Osteoblast (primary cell): ENCODE measurements around the gene MYO10. TPM values are rescaled to one million over a fixed set of nuclear protein-coding genes. Genes with fewer than 3 reads are reported as not detected.
A peak's percentile ranks its signal among the peaks of the same experiment; 100 is the strongest.

ENCODE experiments used
- DNase-seq: peaks from one replicate; pipeline ENCODE4 v3.0.0; 2011; ENCODE audit warnings: low spot score, mixed read lengths; ENCODE audit not compliant: insufficient read length; ENCODE audit errors: missing footprints
- H2AFZ ChIP-seq: 2 replicates; pipeline ENCODE4 v1.6.0; 2011; ENCODE audit warnings: mild to moderate bottlenecking, low read length
- H3K27ac ChIP-seq: 2 replicates; pipeline ENCODE4 v1.5.1; 2011; ENCODE audit warnings: mild to moderate bottlenecking, low read depth, low read length, moderate library complexity
- H3K27me3 ChIP-seq: 2 replicates; pipeline ENCODE4 v1.6.0; 2012; ENCODE audit warnings: mild to moderate bottlenecking, control low read depth, inconsistent platforms, low read length, moderate library complexity; ENCODE audit not compliant: insufficient read depth
- H3K36me3 ChIP-seq: 2 replicates; pipeline ENCODE4 v1.5.1; 2011; ENCODE audit warnings: mild to moderate bottlenecking, low read length, control low read depth, moderate library complexity; ENCODE audit not compliant: insufficient read depth
- H3K4me1 ChIP-seq: 2 replicates; pipeline ENCODE4 v1.5.1; 2011; ENCODE audit warnings: mild to moderate bottlenecking, low read length, control low read depth, moderate library complexity; ENCODE audit not compliant: insufficient read depth
- H3K4me2 ChIP-seq: 2 replicates; pipeline ENCODE4 v1.6.0; 2011; ENCODE audit warnings: mild to moderate bottlenecking, low read length; ENCODE audit not compliant: insufficient read depth
- H3K4me3 ChIP-seq: fragments of 200-600 bp; sonication (generic); 3 replicates; pipeline ENCODE4 v1.5.1; 2012; ENCODE audit warnings: mild to moderate bottlenecking, low read length, inconsistent platforms; ENCODE audit not compliant: insufficient read depth
- H3K79me2 ChIP-seq: 2 replicates; pipeline ENCODE4 v1.6.0; 2012; ENCODE audit warnings: mild to moderate bottlenecking, low read length, control low read depth, inconsistent platforms; ENCODE audit not compliant: insufficient read depth
- H3K9me3 ChIP-seq: 2 replicates; pipeline ENCODE4 v1.5.1; 2011; ENCODE audit warnings: low read depth, low read length, control low read depth
- H4K20me1 ChIP-seq: 2 replicates; pipeline ENCODE4 v1.6.0; 2012; ENCODE audit warnings: mild to moderate bottlenecking, low read length, control low read depth; ENCODE audit not compliant: insufficient read depth
- total RNA-seq: library from RNA; depleted of rRNA; stranded (reverse); fragments of >200 nt; gene quantifications from 2 replicates; pipeline ENCODE4 v1.2.3, GENCODE V29; 2012
- TF ChIP-seq, protein P1 (sequence below): IDR thresholded peaks from 2 replicates; pipeline ENCODE4 v1.5.1; 2011; ENCODE audit warnings: mild to moderate bottlenecking, low read depth, low read length, moderate library complexity; ENCODE audit errors: extremely low read depth

MYO10 gene
- total RNA-seq, 1 donor: 40.9 TPM

DNA sequence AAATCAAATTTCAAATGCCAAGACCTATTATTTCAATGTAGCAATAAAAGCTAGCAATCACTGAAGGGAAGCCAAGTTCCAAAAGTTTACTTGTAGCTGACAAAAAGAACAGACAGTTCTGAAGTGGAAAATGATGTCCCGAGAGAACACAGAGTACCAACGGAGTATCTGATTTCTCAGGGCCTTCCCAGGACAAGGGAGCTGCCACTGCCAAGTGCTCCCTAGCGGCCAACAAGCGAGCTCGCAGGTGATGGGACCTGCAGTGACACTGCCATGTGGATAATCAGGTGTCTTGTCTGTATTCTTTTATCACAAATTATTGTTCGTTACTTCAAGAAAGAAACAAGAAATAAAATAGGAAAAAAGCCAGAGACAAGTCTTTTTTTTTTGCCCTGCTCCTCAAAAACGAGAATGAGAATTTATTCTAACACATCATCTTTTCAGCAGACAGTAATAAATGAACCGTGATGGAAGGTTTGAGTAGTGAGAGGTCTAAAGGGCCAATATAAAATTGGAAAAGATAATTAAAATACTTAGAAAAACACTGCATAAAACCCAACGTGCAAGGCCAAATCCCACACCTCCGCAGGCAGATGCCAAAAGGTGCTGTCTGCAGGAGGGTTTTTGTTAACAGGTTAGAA, 159.4 kb downstream of the MYO10 start:
- H3K27ac ChIP-seq: no peak overlapping the region
- H3K36me3 ChIP-seq: peaks cover 22% of the 10 kb centered on the region
- H4K20me1 ChIP-seq: no peaks in the 10 kb centered on the region
- no peak overlapping the region for H3K4me3 ChIP-seq
- DNase-seq: peak; percentile 18
- H3K4me1 ChIP-seq: no peaks in the 10 kb centered on the region
- H3K9me3 ChIP-seq: no peaks in the 10 kb centered on the region
- no peak overlapping the region for H2AFZ ChIP-seq
- no peak overlapping the region for H3K4me2 ChIP-seq
- H3K27me3 ChIP-seq: no peaks in the 10 kb centered on the region
- TF ChIP-seq, protein P1, sequence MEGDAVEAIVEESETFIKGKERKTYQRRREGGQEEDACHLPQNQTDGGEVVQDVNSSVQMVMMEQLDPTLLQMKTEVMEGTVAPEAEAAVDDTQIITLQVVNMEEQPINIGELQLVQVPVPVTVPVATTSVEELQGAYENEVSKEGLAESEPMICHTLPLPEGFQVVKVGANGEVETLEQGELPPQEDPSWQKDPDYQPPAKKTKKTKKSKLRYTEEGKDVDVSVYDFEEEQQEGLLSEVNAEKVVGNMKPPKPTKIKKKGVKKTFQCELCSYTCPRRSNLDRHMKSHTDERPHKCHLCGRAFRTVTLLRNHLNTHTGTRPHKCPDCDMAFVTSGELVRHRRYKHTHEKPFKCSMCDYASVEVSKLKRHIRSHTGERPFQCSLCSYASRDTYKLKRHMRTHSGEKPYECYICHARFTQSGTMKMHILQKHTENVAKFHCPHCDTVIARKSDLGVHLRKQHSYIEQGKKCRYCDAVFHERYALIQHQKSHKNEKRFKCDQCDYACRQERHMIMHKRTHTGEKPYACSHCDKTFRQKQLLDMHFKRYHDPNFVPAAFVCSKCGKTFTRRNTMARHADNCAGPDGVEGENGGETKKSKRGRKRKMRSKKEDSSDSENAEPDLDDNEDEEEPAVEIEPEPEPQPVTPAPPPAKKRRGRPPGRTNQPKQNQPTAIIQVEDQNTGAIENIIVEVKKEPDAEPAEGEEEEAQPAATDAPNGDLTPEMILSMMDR: peak; percentile 21
- H3K79me2 ChIP-seq: peaks cover 17% of the 10 kb centered on the region

GRCh38 chr5:16774806-16775205, 161.3 kb downstream of the MYO10 start:
- no peak overlapping the region for H3K4me3 ChIP-seq
- TF ChIP-seq, protein P1: no peak
- no peaks in the 10 kb centered on the region for H3K9me3 ChIP-seq
- H3K27me3 ChIP-seq: no peaks in the 10 kb centered on the region
- no peaks in the 10 kb centered on the region for H3K4me1 ChIP-seq
- H3K36me3 ChIP-seq: peaks cover 23% of the 10 kb centered on the region
- no peak for DNase-seq
- no peak overlapping the region for H3K4me2 ChIP-seq
- H4K20me1 ChIP-seq: no peaks in the 10 kb centered on the region
- peaks cover 15% of the 10 kb centered on the region for H3K79me2 ChIP-seq
- no peak overlapping the region for H2AFZ ChIP-seq
- H3K27ac ChIP-seq: no peak overlapping the region

DNA sequence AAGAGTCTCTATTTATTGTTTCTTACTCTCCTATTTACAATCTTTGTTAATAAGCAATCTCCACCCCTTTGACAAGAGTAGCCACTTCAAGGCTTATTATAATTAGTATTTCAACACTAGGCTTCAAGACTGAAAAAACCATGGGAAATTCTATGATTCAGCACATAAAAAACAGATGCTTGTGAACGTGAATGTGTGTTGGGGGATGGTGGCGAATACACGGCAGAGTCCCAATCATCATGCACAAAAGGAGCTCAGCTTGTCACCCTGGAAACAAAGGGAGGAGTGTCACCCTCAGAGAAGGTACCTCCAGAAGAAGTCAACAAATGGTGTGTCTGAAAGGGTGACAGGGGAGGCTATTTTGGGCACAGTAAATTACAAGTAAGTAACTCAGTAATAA, 162.1 kb downstream of the MYO10 start:
- Histone ChIP-seq H3K9me3 (no peaks in the 10 kb centered on the region), H2AFZ (no peak overlapping the region), H3K4me3 (no peak overlapping the region), H3K27ac (peak overlapping the region; percentile 0), H3K27me3 (no peaks in the 10 kb centered on the region), H3K4me2 (no peak overlapping the region), H3K79me2 (peaks cover 15% of the 10 kb centered on the region), H3K36me3 (peaks cover 29% of the 10 kb centered on the region), H4K20me1 (no peaks in the 10 kb centered on the region), H3K4me1 (no peaks in the 10 kb centered on the region)
- TF ChIP-seq, protein P1: no peak
- DNase-seq: no peak

DNA sequence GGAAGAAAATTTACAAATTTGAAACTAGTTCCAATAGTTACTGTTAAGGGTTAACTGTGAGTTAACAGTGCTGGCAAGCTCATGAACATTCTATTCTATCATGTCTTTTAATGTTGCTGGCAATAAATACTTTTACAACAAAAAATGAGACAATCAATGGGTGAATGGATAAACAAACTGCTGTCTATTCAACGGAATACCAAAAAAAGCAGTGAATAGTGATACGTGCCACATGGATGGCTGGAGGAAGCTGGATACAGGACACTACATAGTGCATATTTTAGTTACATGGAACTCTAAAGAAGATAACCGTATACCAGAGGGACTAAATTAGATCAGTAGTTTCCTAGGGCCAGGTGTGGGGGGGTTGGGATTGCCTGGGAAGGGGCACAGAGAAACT, 163.5 kb downstream of the MYO10 start:
- TF ChIP-seq, protein P1: no peak
- Histone ChIP-seq H3K9me3 (no peaks in the 10 kb centered on the region), H3K4me3 (no peak overlapping the region), H3K4me2 (no peak overlapping the region), H2AFZ (no peak overlapping the region), H3K4me1 (no peaks in the 10 kb centered on the region), H3K27me3 (no peaks in the 10 kb centered on the region), H4K20me1 (no peaks in the 10 kb centered on the region), H3K27ac (no peak overlapping the region), H3K79me2 (peaks cover 15% of the 10 kb centered on the region), H3K36me3 (peaks cover 34% of the 10 kb centered on the region)
- DNase-seq: no peak
